ENCODE results near the gene TAPBP. TPM values are rescaled to one million over a fixed set of nuclear protein-coding genes. Genes with fewer than 3 reads are reported as not detected.

The TAPBP gene
- total RNA-seq, 1 experiment from 2014 or later = 57.8 TPM

- DNase-seq (ENCODE audit: low read depth in 1 of 2, low spot score in 2 of 2) = no peak
- no peaks in the 10 kb centered on the region for H3K9me3 ChIP-seq (replicated peaks)
- H3K4me1 ChIP-seq (replicated peaks) = no peaks in the 10 kb centered on the region
- no peak overlapping the region for H3K4me3 ChIP-seq
- H3K27me3 ChIP-seq (replicated peaks) = no peaks in the 10 kb centered on the region
- H3K27ac ChIP-seq = no peak overlapping the region
- H3K36me3 ChIP-seq = no peaks in the 10 kb centered on the region
Measured at GRCh38 chr6:33335916-33336315, 22.0 kb upstream of the TAPBP start.

- Histone ChIP-seq H3K4me1 (replicated peaks) (no peaks in the 10 kb centered on the region), H3K36me3 (no peaks in the 10 kb centered on the region), H3K9me3 (replicated peaks) (no peaks in the 10 kb centered on the region), H3K4me3 (no peak overlapping the region), H3K27me3 (replicated peaks) (no peaks in the 10 kb centered on the region), H3K27ac (no peak overlapping the region)
- DNase-seq (ENCODE audit: low read depth in 1 of 2, low spot score in 2 of 2) = no peak
Measured at GRCh38 chr6:33333666-33334065, 19.8 kb upstream of the TAPBP start.

GRCh38 chr6:33330736-33331135 is 16.9 kb upstream of the TAPBP start:
- no peaks in the 10 kb centered on the region for H3K36me3 ChIP-seq
- H3K27ac ChIP-seq = no peak overlapping the region
- no peaks in the 10 kb centered on the region for H3K4me1 ChIP-seq (replicated peaks)
- no peak for DNase-seq (ENCODE audit: low read depth in 1 of 2, low spot score in 2 of 2)
- no peak overlapping the region for H3K4me3 ChIP-seq
- H3K27me3 ChIP-seq (replicated peaks) = no peaks in the 10 kb centered on the region
- H3K9me3 ChIP-seq (replicated peaks) = no peaks in the 10 kb centered on the region

GRCh38 chr6:33329058-33329457 is 15.2 kb upstream of the TAPBP start:
- H3K4me1 ChIP-seq (replicated peaks) = peaks cover under 1% of the 10 kb centered on the region; the same call in 1 of the 2 replicates
- H3K36me3 ChIP-seq = no peaks in the 10 kb centered on the region
- no peak overlapping the region for H3K27ac ChIP-seq
- H3K27me3 ChIP-seq (replicated peaks) = no peaks in the 10 kb centered on the region
- DNase-seq (ENCODE audit: low read depth in 1 of 2, low spot score in 2 of 2) = no peak
- no peak overlapping the region for H3K4me3 ChIP-seq
- no peaks in the 10 kb centered on the region for H3K9me3 ChIP-seq (replicated peaks)

- H3K27me3 ChIP-seq (replicated peaks) = no peaks in the 10 kb centered on the region
- peaks cover 26% of the 10 kb centered on the region for H3K36me3 ChIP-seq
- no peaks in the 10 kb centered on the region for H3K9me3 ChIP-seq (replicated peaks)
- H3K4me3 ChIP-seq = no peak overlapping the region; the same call in 1 of the 2 replicates
- peaks cover 30% of the 10 kb centered on the region for H3K4me1 ChIP-seq (replicated peaks)
- no peak overlapping the region for H3K27ac ChIP-seq
- no peak for DNase-seq (ENCODE audit: low read depth in 1 of 2, low spot score in 2 of 2)
Measured at GRCh38 chr6:33324125-33324524, 10.2 kb upstream of the TAPBP start.

- Histone ChIP-seq H3K27me3 (replicated peaks) (no peaks in the 10 kb centered on the region), H3K4me3 (peak overlapping the region; percentile 50), H3K9me3 (replicated peaks) (no peaks in the 10 kb centered on the region), H3K4me1 (replicated peaks) (peaks cover 35% of the 10 kb centered on the region), H3K36me3 (peaks cover 31% of the 10 kb centered on the region), H3K27ac (no peak overlapping the region)
- no peak for DNase-seq (ENCODE audit: low read depth in 1 of 2, low spot score in 2 of 2)
Measured at GRCh38 chr6:33323623-33323948, 9.7 kb upstream of the TAPBP start.

GRCh38 chr6:33321227-33321626 is 7.3 kb upstream of the TAPBP start:
- Histone ChIP-seq H3K9me3 (replicated peaks) (no peaks in the 10 kb centered on the region), H3K36me3 (peaks cover 44% of the 10 kb centered on the region), H3K4me3 (no peak overlapping the region), H3K27me3 (replicated peaks) (no peaks in the 10 kb centered on the region), H3K4me1 (replicated peaks) (peaks cover 41% of the 10 kb centered on the region), H3K27ac (no peak overlapping the region)
- no peak for DNase-seq (ENCODE audit: low read depth in 1 of 2, low spot score in 2 of 2)

GRCh38 chr6:33320315-33321181 is 6.7 kb upstream of the TAPBP start:
- 0 out of 2 replicates have a peak overlapping the region, but pooled peaks have one; percentile 14 for H3K27ac ChIP-seq
- no peaks in the 10 kb centered on the region for H3K27me3 ChIP-seq (replicated peaks)
- H3K36me3 ChIP-seq = peaks cover 44% of the 10 kb centered on the region
- no peak overlapping the region for H3K4me3 ChIP-seq
- peaks cover 41% of the 10 kb centered on the region for H3K4me1 ChIP-seq (replicated peaks)
- no peak for DNase-seq (ENCODE audit: low read depth in 1 of 2, low spot score in 2 of 2)
- no peaks in the 10 kb centered on the region for H3K9me3 ChIP-seq (replicated peaks)

GRCh38 chr6:33319939-33320314 is 6.0 kb upstream of the TAPBP start:
- Histone ChIP-seq H3K27me3 (replicated peaks) (no peaks in the 10 kb centered on the region), H3K36me3 (peaks cover 44% of the 10 kb centered on the region), H3K9me3 (replicated peaks) (no peaks in the 10 kb centered on the region), H3K4me3 (no peak overlapping the region), H3K27ac (no peak overlapping the region), H3K4me1 (replicated peaks) (peaks cover 43% of the 10 kb centered on the region)
- DNase-seq (ENCODE audit: low read depth in 1 of 2, low spot score in 2 of 2) = no peak

- Histone ChIP-seq H3K27ac (no peak overlapping the region), H3K9me3 (replicated peaks) (no peaks in the 10 kb centered on the region), H3K27me3 (replicated peaks) (no peaks in the 10 kb centered on the region), H3K4me3 (no peak overlapping the region; the same call in 1 of the 2 replicates), H3K4me1 (replicated peaks) (peaks cover 44% of the 10 kb centered on the region), H3K36me3 (peaks cover 47% of the 10 kb centered on the region)
- no peak for DNase-seq (ENCODE audit: low read depth in 1 of 2, low spot score in 2 of 2)
Measured at GRCh38 chr6:33318426-33319073, 4.7 kb upstream of the TAPBP start.

GRCh38 chr6:33317669-33318425 is 4.0 kb upstream of the TAPBP start, which contains the start of gene ZBTB22:
Gene ZBTB22 (minus strand): TSS chr6:33317744. CDS start chr6:33316916, 828 bp downstream.
- Histone ChIP-seq H3K4me1 (replicated peaks) (peaks cover 40% of the 10 kb centered on the region), H3K9me3 (replicated peaks) (no peaks in the 10 kb centered on the region), H3K4me3 (peak within 1 kb of the TSS; percentile 52), H3K27me3 (replicated peaks) (no peaks in the 10 kb centered on the region), H3K27ac (no peak within 1 kb of the TSS), H3K36me3 (peaks cover 48% of the 10 kb centered on the region)
- peak; percentile 98 to 99 for DNase-seq (ENCODE audit: low read depth in 1 of 2, low spot score in 2 of 2)

- Histone ChIP-seq H3K4me1 (replicated peaks) (peaks cover 44% of the 10 kb centered on the region), H3K4me3 (peak overlapping the region; percentile 52), H3K9me3 (replicated peaks) (no peaks in the 10 kb centered on the region)
Measured at GRCh38 chr6:33317419-33317668, 3.5 kb upstream of the TAPBP start.

GRCh38 chr6:33316603-33317418 is 2.9 kb upstream of the TAPBP start:
- H3K4me3 ChIP-seq = peak overlapping the region; percentile 52
- no peak overlapping the region for H3K27ac ChIP-seq
- peaks cover 52% of the 10 kb centered on the region for H3K36me3 ChIP-seq
- H3K27me3 ChIP-seq (replicated peaks) = no peaks in the 10 kb centered on the region
- H3K4me1 ChIP-seq (replicated peaks) = peaks cover 46% of the 10 kb centered on the region
- DNase-seq (ENCODE audit: low read depth in 1 of 2, low spot score in 2 of 2) = no peak
- no peaks in the 10 kb centered on the region for H3K9me3 ChIP-seq (replicated peaks)

More at GRCh38 chr6:33317419-33317668, 3.5 kb upstream of the TAPBP start:
- DNase-seq (ENCODE audit: low read depth in 1 of 2, low spot score in 2 of 2) = no peak
- Histone ChIP-seq H3K27me3 (replicated peaks) (no peaks in the 10 kb centered on the region), H3K36me3 (peaks cover 51% of the 10 kb centered on the region), H3K27ac (no peak overlapping the region)
